HG02840 (cell line): Measurements from ENCODE around the gene MRPS7.
"Not testable (repeated sequence)": the region's sequence is repeated elsewhere in the genome, so short reads cannot be mapped to it uniquely, and the experiment has no call there.

Experiments
- ATAC-seq: cut with Tn5 transposase; IDR thresholded peaks from one replicate; pipeline ENCODE4 v1.9.1; 2021; ENCODE audit warnings: mild to moderate bottlenecking, moderate library complexity, moderate number of reproducible peaks; ENCODE audit not compliant: unreplicated experiment, low FRiP score

The MRPS7 gene

GRCh38 chr17:75242461-75243042, 19.1 kb upstream of the MRPS7 start:
- ATAC-seq, result no peak

GRCh38 chr17:75244133-75244866, 17.4 kb upstream of the MRPS7 start:
- no peak for ATAC-seq

DNA sequence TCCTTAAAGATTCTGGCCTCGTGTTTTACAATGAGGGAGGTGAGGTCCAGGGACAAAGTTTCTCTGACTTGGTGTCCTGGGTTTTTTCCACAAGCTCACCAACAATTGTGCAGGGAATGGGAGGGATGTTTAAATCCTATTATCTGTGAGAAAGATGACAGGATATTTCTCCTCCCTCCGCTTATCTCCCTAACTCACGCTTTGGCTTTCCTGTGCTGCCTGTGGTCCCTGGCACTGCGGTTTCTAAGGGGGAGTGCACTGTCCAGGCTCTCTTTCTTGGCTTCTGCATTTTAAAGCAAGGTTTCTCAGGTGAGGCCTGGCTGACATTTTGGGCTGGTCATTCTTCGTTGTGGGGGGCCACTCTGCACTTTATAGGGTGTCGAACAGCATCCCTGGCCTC, 16.7 kb upstream of the MRPS7 start:
- ATAC-seq, result no peak

DNA sequence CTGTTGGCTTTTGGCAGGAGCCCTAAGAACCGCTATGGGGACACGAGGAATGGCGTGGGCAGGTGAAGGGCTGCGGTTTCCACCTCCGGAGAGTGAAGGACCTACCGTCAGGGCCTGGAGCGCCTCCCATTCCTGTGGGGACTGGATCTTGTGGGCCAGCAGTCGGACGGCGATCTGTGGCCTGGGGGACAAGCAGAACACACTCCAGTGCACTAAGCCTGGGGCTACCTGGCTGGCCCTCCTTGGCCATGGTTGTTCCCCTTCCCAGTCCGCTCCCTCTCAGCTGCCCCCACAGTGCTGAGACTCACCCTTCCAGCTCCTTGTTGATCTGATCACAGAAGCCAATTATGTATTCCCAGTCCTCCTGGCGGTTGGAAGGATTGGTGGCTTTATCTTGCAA, 15.3 kb upstream of the MRPS7 start:
- no peak for ATAC-seq

DNA sequence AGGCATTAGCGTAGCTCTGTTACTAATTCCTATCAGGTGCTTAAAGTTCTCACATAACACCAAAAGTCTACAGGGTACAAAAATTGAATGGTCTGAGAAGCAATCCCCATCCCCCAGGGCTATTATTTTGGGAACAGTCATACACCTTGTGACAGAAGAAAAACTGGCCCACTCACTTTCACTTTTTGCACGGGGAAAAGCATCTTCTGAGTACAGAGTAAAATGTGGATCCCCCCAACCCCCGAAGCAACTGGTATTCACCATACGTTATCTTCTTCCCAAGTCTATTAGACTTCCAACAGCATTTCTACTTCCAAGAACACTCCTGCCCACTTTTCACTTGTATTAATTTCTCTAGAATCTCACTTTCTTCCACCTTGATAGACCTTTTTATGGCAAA, 12.1 kb upstream of the MRPS7 start:
- ATAC-seq, result no peak

GRCh38 chr17:75250009-75250471, 11.6 kb upstream of the MRPS7 start:
- ATAC-seq, result peak; percentile 75

- no peak for ATAC-seq
Observed at GRCh38 chr17:75252039-75252816, 9.5 kb upstream of the MRPS7 start.

GRCh38 chr17:75255954-75256698, 5.6 kb upstream of the MRPS7 start:
- ATAC-seq, result not testable (repeated sequence)

GRCh38 chr17:75257228-75257627, 4.5 kb upstream of the MRPS7 start:
- not testable (repeated sequence) for ATAC-seq

DNA sequence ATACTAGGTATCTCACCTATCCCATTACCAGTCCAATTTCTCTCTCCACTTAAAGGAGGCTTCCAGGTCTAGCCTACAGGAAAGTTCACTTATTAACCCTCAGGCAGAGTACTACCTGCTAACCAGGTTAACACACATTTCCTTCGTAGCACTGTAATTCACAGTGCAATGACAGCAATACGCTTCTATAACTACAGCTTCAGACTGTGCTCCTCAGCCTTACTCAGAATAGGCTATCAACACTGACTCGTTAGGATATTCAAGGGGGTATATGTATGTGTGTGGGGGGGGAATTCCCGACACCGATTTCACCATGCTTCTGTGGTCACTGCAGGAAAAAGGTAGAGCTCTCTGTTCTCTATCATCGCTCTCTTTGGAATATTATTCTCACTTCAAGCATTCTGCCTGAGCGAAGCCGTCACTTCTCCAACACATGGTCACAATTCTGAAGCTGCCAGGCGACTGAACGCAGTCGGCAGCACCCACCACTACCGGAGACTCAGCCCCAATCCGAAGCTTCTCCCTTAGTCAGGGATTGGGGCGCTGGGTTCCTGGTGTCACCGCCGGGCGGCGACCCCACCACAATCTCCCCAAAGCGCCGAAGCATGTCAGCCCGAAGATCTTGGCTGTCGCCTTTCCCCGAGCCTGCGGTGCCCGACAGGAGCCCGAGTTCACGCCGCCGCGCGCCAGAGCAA, 891 bp upstream of the MRPS7 start:
- ATAC-seq, result peak; percentile 25

- ATAC-seq, result no peak
Observed at GRCh38 chr17:75262112-75262606, 480 bp downstream of the MRPS7 start.

- no peak for ATAC-seq
Observed at GRCh38 chr17:75263055-75263454, 1.4 kb downstream of the MRPS7 start.

DNA sequence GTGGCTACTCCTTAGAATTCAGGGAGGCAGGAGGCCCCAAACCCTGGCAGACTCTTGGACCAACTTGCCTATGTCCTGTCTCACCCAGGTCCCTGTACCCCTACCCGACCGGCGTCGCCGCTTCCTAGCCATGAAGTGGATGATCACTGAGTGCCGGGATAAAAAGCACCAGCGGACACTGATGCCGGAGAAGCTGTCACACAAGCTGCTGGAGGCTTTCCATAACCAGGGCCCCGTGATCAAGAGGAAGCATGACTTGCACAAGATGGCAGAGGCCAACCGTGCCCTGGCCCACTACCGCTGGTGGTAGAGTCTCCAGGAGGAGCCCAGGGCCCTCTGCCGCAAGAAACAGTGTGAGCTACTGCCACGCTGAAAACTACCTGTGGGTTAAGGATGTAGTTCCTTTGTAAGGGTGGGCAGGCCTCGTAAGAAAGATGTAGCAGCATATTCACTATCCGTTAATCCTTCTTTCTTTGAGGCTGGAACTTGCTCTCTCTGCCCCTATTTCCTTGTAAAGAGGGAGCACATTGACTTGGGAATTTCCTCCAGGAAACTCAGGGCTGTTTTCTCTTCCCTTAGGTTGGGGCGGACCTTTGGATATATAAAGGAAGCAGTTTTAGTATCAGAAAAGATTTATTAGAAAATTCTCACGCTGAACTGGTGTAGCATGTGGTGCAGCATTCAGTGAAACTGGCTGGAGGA, 4.1 kb downstream of the MRPS7 start:
- no peak for ATAC-seq

DNA sequence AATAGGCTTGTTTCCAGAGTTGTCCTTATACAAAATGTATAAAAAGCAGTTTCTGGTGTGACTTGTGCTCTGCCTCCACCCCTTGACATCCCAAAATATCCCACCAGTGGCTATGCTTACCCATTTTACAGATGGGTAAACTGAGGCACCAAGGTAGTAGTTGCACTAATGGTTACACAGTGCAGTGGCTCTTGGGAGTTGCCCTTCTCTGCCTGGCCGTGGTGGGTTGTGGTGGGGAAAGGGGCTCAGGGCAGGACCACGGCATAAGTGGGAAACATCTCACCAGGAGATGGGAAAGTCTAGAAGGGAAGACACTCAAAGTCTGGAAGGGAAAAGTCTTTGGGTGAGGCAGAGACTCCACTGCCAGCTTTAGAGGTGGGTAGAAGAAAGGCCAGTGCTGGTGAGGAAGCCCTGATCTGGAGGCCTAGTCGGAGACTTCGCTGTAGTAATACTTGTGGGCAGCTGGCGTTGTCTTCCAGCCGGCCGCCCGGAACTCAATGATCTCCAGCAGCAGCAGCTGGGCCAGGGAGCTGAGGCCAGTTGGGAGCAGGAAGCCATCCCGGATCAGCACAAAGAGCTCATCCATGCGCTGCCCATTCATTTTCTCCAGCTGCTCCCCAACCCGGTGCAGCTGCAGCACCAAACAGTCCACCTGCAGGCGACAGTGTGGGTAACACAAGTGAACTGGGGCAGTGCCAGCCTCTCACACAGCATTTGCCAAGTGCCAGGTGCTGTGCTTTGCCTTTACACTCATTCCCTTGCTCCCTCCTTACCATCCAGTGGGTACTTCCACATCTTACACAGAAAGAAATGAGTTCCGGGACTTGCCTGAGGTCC, 4.9 kb downstream of the MRPS7 start:
- no peak for ATAC-seq

DNA sequence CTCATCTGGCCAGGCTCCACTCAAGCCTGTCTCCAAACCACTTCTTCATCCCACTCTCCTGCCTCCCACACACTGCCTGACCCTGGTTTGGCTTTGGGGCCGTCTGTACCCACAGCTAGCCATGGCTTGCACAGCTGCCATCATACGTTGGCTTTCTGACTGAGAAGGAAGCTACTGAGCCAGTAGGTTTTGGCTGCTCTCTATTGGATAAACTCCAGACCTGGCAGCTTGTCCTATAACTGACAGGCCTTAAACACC, 5.4 kb downstream of the MRPS7 start:
- no peak for ATAC-seq

DNA sequence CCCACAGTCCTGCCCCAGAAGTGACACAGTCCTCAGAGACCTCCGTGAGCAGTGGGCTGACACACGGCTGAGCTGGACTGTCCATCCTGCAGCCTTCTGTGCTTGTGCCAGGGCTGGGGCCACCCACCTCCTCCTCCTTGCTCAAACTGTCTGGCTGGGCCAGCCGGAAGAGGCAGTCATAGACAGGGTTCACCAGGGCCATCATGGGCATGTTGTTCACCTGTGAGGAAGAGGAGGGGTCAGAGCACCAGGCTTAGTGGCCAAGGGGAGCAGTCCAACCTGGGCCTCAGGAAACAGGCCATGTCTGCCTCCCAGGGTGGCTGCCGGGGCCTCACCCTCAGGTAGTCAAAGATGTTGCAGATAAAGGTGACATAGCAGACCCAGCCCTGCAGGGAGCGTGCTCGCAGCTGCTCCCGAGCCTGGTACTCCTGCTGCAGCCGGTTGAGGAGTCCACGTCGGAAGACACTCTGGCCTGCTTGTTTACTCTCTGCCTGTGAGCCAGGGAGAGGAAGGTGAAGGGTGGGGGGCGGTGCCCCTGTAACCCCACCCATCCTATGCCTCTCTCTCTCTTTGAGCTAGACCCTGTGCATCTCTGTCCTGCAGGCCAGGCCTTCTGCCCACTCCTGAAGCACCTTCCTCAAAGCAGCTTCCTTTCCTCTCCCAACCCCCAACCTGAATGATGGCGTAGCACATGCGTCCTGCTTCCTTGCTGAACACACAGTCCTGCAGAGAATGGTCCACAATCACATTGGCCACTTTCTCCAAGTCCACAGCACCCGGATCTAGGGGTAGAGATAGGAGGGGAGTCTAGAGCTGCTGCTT, 5.9 kb downstream of the MRPS7 start:
- no peak for ATAC-seq

DNA sequence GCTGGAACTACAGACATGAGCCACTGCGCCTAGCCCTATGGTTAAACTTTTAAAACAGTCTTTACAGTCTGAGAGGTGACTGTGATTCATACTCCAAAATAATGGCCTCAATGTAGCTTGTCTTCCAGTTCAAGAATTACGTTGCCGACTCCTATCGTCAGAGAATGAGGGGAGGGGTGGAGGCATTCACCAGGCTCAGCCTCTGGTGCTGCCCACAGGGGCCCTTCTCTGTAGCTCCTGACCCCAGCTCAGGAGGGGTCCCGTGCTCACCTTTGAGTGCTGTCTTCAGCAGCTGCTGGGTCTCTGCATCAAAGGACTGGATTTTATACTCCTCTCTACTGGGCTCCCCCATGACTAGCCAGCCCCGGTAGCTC, 8.2 kb downstream of the MRPS7 start:
- ATAC-seq, result no peak
